GM12892 (cell line): ENCODE measurements around the gene PAPSS1.
"Not testable (repeated sequence)": the region's sequence is repeated elsewhere in the genome, so short reads cannot be mapped to it uniquely, and the experiment has no call there.

Experiments used
- DNase-seq: peaks from one replicate; pipeline ENCODE4 v3.0.0; 2011; ENCODE audit not compliant: insufficient read length
- FAIRE-seq: peaks from 2 replicates; lab custom pipeline; 2011; peaks lifted over from hg19 to GRCh38; lab: Jason Lieb, UNC
- POLR2A ChIP-seq: IDR thresholded peaks from 2 replicates; pipeline ENCODE4 v1.6.1; 2011; ENCODE audit warnings: low read depth, low read length, control low read depth
- POLR2AphosphoS5 ChIP-seq: IDR thresholded peaks from 2 replicates; pipeline ENCODE4 v1.6.1; 2011; ENCODE audit warnings: low read depth, low read length, control low read depth
- TAF1 ChIP-seq: IDR thresholded peaks from 2 replicates; pipeline ENCODE4 v1.6.1; 2011; ENCODE audit warnings: low read depth, mild to moderate bottlenecking, control low read depth, low read length, borderline replicate concordance

The PAPSS1 gene

GRCh38 chr4:107699466-107700206 lies 20.4 kb downstream of the PAPSS1 start:
- TF ChIP-seq POLR2AphosphoS5 (no peak), POLR2A (no peak), TAF1 (no peak)
- no peak for DNase-seq
- no peak for FAIRE-seq

- FAIRE-seq, DNase-seq: not testable (repeated sequence)
Measured at GRCh38 chr4:107696187-107696586, 23.8 kb downstream of the PAPSS1 start.

GRCh38 chr4:107693132-107693531 lies 26.9 kb downstream of the PAPSS1 start:
- no peak for FAIRE-seq
- TF ChIP-seq POLR2A, result no peak
- no peak for TF ChIP-seq POLR2AphosphoS5
- no peak for TF ChIP-seq TAF1
- DNase-seq, result no peak

GRCh38 chr4:107692202-107692601 lies 27.8 kb downstream of the PAPSS1 start:
- no peak for DNase-seq
- no peak for TF ChIP-seq POLR2A
- TF ChIP-seq TAF1, result no peak
- TF ChIP-seq POLR2AphosphoS5, result no peak

GRCh38 chr4:107691378-107691777 lies 28.7 kb downstream of the PAPSS1 start:
- TF ChIP-seq POLR2A, result no peak
- TF ChIP-seq POLR2AphosphoS5, result no peak
- TF ChIP-seq TAF1, result no peak

More at GRCh38 chr4:107692202-107692601, 27.8 kb downstream of the PAPSS1 start:
- no peak for FAIRE-seq

GRCh38 chr4:107689912-107690587 lies 30.0 kb downstream of the PAPSS1 start:
- FAIRE-seq (peak; percentile 14), DNase-seq (no peak)
- TF ChIP-seq TAF1 (no peak), POLR2AphosphoS5 (no peak), POLR2A (no peak)

More at GRCh38 chr4:107691378-107691777, 28.7 kb downstream of the PAPSS1 start:
- DNase-seq (no peak), FAIRE-seq (no peak)

GRCh38 chr4:107688421-107688820 lies 31.6 kb downstream of the PAPSS1 start:
- no peak for TF ChIP-seq POLR2A
- no peak for TF ChIP-seq TAF1
- TF ChIP-seq POLR2AphosphoS5, result no peak
- FAIRE-seq (no peak), DNase-seq (no peak)

- FAIRE-seq (no peak), DNase-seq (no peak)
- TF ChIP-seq POLR2AphosphoS5 (no peak), TAF1 (no peak), POLR2A (no peak)
Measured at GRCh38 chr4:107685740-107686139, 34.3 kb downstream of the PAPSS1 start.

GRCh38 chr4:107683873-107684272 lies 36.2 kb downstream of the PAPSS1 start:
- FAIRE-seq (no peak), DNase-seq (no peak)

GRCh38 chr4:107682306-107682705 lies 37.7 kb downstream of the PAPSS1 start:
- no peak for TF ChIP-seq TAF1
- DNase-seq (no peak), FAIRE-seq (peak; percentile 53)

More at GRCh38 chr4:107683873-107684272, 36.2 kb downstream of the PAPSS1 start:
- TF ChIP-seq TAF1, result no peak
- TF ChIP-seq POLR2AphosphoS5, result no peak
- no peak for TF ChIP-seq POLR2A

GRCh38 chr4:107669068-107669467 lies 51.0 kb downstream of the PAPSS1 start:
- no peak for FAIRE-seq
- DNase-seq, result no peak
- TF ChIP-seq POLR2A, result no peak
- TF ChIP-seq POLR2AphosphoS5, result no peak
- no peak for TF ChIP-seq TAF1

- no peak for FAIRE-seq
- no peak for DNase-seq
- TF ChIP-seq POLR2A, result no peak
- TF ChIP-seq POLR2AphosphoS5, result no peak
- TF ChIP-seq TAF1, result no peak
Measured at GRCh38 chr4:107666134-107666533, 53.9 kb downstream of the PAPSS1 start.
